Fibroblast of the aortic adventitia (primary cell): ENCODE results near the gene TAMALIN. TPM values are rescaled to one million over a fixed set of nuclear protein-coding genes. Genes with fewer than 3 reads are reported as not detected.
A peak's percentile ranks its signal among the peaks of the same experiment; 100 is the strongest.

Source experiments
- DNase-seq: peaks from one replicate; pipeline ENCODE4 v3.0.0-alpha.2; 2010; ENCODE audit warnings: low read depth
- H3K4me3 ChIP-seq: 2 replicates; pipeline ENCODE4 v1.5.1; 2011; ENCODE audit warnings: low read depth, mild to moderate bottlenecking, control low read depth, low read length, moderate library complexity
- CTCF ChIP-seq: IDR thresholded peaks from 2 replicates; pipeline ENCODE4 v1.5.1; 2011; ENCODE audit warnings: mild to moderate bottlenecking, low read length, control low read depth, inconsistent platforms; ENCODE audit not compliant: insufficient read depth
- total RNA-seq: library from RNA; depleted of rRNA; stranded (reverse); fragments of >200 nt; gene quantifications from 2 replicates; pipeline ENCODE4 v1.2.3, GENCODE V29; 2012; ENCODE audit warnings: low replicate concordance

The TAMALIN gene
- total RNA-seq, 1 donor, result 7.3 TPM

- TF ChIP-seq CTCF, result peak; percentile 93
- DNase-seq, result peak; percentile 74
- no peak overlapping the region for H3K4me3 ChIP-seq
These were observed 26.5 kb upstream of the TAMALIN start for GRCh38 chr12:51980051-51980808.

- no peak for DNase-seq
- no peak overlapping the region for H3K4me3 ChIP-seq
These were observed 26.0 kb upstream of the TAMALIN start for GRCh38 chr12:51980809-51981127.

GRCh38 chr12:51984657-51985056 lies 22.1 kb upstream of the TAMALIN start:
- no peak for TF ChIP-seq CTCF
- no peak for DNase-seq

More at GRCh38 chr12:51980809-51981127, 26.0 kb upstream of the TAMALIN start:
- no peak for TF ChIP-seq CTCF

GRCh38 chr12:51985154-51985835 lies 21.5 kb upstream of the TAMALIN start:
- no peak for TF ChIP-seq CTCF
- no peak for DNase-seq

More at GRCh38 chr12:51984657-51985056, 22.1 kb upstream of the TAMALIN start:
- no peak overlapping the region for H3K4me3 ChIP-seq

GRCh38 chr12:51986834-51987233 lies 19.9 kb upstream of the TAMALIN start:
- DNase-seq, result no peak
- H3K4me3 ChIP-seq, result no peak overlapping the region
- no peak for TF ChIP-seq CTCF

More at GRCh38 chr12:51985154-51985835, 21.5 kb upstream of the TAMALIN start:
- H3K4me3 ChIP-seq, result no peak overlapping the region

GRCh38 chr12:51992246-51992645 lies 14.5 kb upstream of the TAMALIN start:
- no peak for DNase-seq
- no peak overlapping the region for H3K4me3 ChIP-seq
- TF ChIP-seq CTCF, result no peak
